CD4-positive, alpha-beta memory T cell (primary cell): ENCODE measurements around the gene OPTC. TPM values are rescaled to one million over a fixed set of nuclear protein-coding genes. Genes with fewer than 3 reads are reported as not detected.

Experiments
- CTCF ChIA-PET: fragments of 350-600 bp; sonication (Branson Sonifier 250); formaldehyde crosslinking; loops from one replicate; lab custom pipeline; 2021; ENCODE audit warnings: inconsistent platforms; ENCODE audit not compliant: partially characterized antibody; lab: Charles Lee
- POLR2A ChIA-PET: fragments of 350-600 bp; sonication (Branson Sonifier 250); formaldehyde crosslinking; loops from one replicate; lab custom pipeline; 2021; ENCODE audit not compliant: partially characterized antibody; lab: Charles Lee
- DNase-seq, 5 donors: peaks; one replicate each; pipeline versions ENCODE4 v3.0.0 to v3.0.0-alpha.2; 2020 to 2022; ENCODE audit warnings: mixed read lengths in 1 of 5
- H3K27ac ChIP-seq: one replicate; pipeline ENCODE4 v1.7.0; 2013; ENCODE audit warnings: low read depth, low read length
- H3K27me3 ChIP-seq: 2 replicates; pipeline ENCODE4 v1.7.0; 2013; ENCODE audit warnings: mild to moderate bottlenecking, low read length, moderate library complexity; ENCODE audit not compliant: insufficient read depth
- H3K36me3 ChIP-seq: 2 replicates; pipeline ENCODE4 v1.7.0; 2013; ENCODE audit warnings: mild to moderate bottlenecking, low read length, moderate library complexity; ENCODE audit not compliant: insufficient read depth
- H3K4me1 ChIP-seq: 2 replicates; pipeline ENCODE4 v1.7.0; 2013; ENCODE audit warnings: mild to moderate bottlenecking, low read length, moderate library complexity; ENCODE audit not compliant: insufficient read depth
- H3K4me3 ChIP-seq, 2 donors: one replicate each; pipeline ENCODE4 v1.7.0; 2013; ENCODE audit warnings: low read length in 2 of 2, mild to moderate bottlenecking in 1 of 2
- H3K9me3 ChIP-seq, 2 donors: one replicate each; pipeline ENCODE4 v1.7.0; 2013; ENCODE audit warnings: low read length in 2 of 2, control low read depth in 1 of 2; ENCODE audit not compliant: control insufficient read depth in 1 of 2
- H3K27ac Mint-ChIP-seq, 7 donors: one replicate each; pipeline ENCODE4 v1.8.0; 2020 to 2021; ENCODE audit warnings: mixed read lengths in 7 of 7, mild to moderate bottlenecking in 6 of 7, inconsistent platforms in 3 of 7, moderate library complexity in 3 of 7
- H3K27me3 Mint-ChIP-seq, 2 donors: one replicate each; pipeline ENCODE4 v1.8.0; 2020 to 2021; ENCODE audit warnings: mixed read lengths in 2 of 2
- H3K36me3 Mint-ChIP-seq, 2 donors: one replicate each; pipeline ENCODE4 v1.8.0; 2020 to 2021; ENCODE audit warnings: mixed read lengths in 2 of 2, inconsistent platforms in 1 of 2, mild to moderate bottlenecking in 1 of 2
- H3K4me1 Mint-ChIP-seq, 4 donors: one replicate each; pipeline ENCODE4 v1.8.0; 2020 to 2021; ENCODE audit warnings: mixed read lengths in 4 of 4, mild to moderate bottlenecking in 1 of 4
- H3K4me3 Mint-ChIP-seq, 8 donors: one replicate each; pipeline ENCODE4 v1.8.0; 2020 to 2021; ENCODE audit warnings: mixed read lengths in 8 of 8, mild to moderate bottlenecking in 7 of 8, moderate library complexity in 6 of 8, inconsistent platforms in 3 of 8
- H3K9me3 Mint-ChIP-seq, 8 donors: one replicate each; pipeline ENCODE4 v1.8.0; 2020 to 2021; ENCODE audit warnings: mixed read lengths in 8 of 8, mild to moderate bottlenecking in 5 of 8, inconsistent platforms in 3 of 8, moderate library complexity in 1 of 8
- intact Hi-C: fragments of 100-400 bp; cut with micrococcal nuclease; formaldehyde crosslinking; loops from one replicate; pipeline ENCODE4 v1.15.1; 2023
- polyA plus RNA-seq, 2 donors: library from polyadenylated mRNA; unstranded; fragments of 300-500 nt; fragmentation: Illumina TruSeq; gene quantifications; one replicate each; pipeline ENCODE4 v1.2.3, GENCODE V29; 2021
- total RNA-seq, 2 experiments: library from RNA; stranded (reverse); gene quantifications; one replicate each; pipeline ENCODE4 v1.2.3, GENCODE V29; 2021

The OPTC gene
- total and polyA plus RNA-seq, 4 experiments from 2014 or later, result not detected

DNA sequence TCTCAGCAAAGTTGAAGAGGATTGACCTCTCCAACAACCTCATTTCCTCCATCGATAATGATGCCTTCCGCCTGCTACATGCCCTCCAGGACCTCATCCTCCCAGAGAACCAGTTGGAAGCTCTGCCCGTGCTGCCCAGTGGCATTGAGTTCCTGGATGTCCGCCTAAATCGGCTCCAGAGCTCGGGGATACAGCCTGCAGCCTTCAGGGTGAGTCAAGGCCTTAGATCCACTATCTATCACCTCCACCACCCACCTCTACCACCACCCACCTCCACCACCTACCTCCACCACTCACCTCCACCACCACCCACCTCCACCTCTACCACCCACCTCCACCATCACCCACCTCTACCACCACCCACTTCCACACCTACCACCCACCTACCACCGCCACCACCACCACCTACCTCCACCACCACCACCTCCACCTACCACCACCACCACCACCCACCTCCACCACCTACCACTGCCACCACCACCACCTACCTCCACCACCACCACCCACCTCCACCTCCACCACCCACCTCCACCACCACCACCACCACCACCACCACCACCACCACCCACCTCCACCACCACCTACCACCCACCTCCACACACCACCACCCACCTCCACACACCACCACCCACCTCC is 5.8 kb downstream of the OPTC start:
- no peaks in the 10 kb centered on the region for H3K36me3 ChIP-seq
- no peaks in the 10 kb centered on the region for H3K27me3 ChIP-seq
- Mint-ChIP-seq H3K9me3 (no peaks in the 10 kb centered on the region), H3K27me3 (no peaks in the 10 kb centered on the region), H3K36me3 (no peaks in the 10 kb centered on the region), H3K27ac (peak overlapping the region in 1 of 7 donors; percentile 50), H3K4me3 (no peak overlapping the region), H3K4me1 (peaks cover 0 to 7% (median 4%) of the 10 kb centered on the region in 4 donors)
- no peak for DNase-seq
- intact Hi-C loops, result loop anchor here (10.0 kb wide), 1 partner anchor 265 kb away; the partner anchor contains the start of gene LAX1
- H3K9me3 ChIP-seq, result no peaks in the 10 kb centered on the region
- POLR2A ChIA-PET, result no interaction called here
- no peaks in the 10 kb centered on the region for H3K4me1 ChIP-seq
- H3K27ac ChIP-seq, result no peak overlapping the region
- no peak overlapping the region for H3K4me3 ChIP-seq
- CTCF ChIA-PET, result interaction anchor here (1.1 to 1.2 kb wide), 2 partner anchors 203 to 230 kb away, joined by 3 read pairs; no protein-coding TSS in a partner anchor

DNA sequence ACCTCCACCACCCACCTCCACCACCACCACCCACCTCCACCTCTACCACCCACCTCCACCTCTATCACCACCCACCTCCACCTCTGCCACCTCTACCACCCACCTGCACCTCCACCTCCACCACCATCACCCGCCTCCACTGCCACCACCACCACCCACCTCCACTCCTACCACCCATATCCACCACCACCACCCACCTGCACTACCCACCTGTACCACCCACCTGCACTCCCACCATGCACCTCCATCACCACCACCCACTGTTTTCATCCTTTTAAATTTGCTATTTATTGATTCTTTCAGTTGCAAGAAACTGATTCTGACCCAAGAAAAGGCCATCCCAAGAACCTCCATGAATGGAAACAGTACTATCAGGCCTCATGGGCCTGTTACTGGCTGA is 6.3 kb downstream of the OPTC start:
- Histone ChIP-seq H3K4me1 (no peaks in the 10 kb centered on the region), H3K9me3 (no peaks in the 10 kb centered on the region), H3K4me3 (no peak overlapping the region), H3K27ac (no peak overlapping the region), H3K36me3 (no peaks in the 10 kb centered on the region), H3K27me3 (no peaks in the 10 kb centered on the region)
- no peak for DNase-seq
- no peak overlapping the region for H3K27ac Mint-ChIP-seq
- peaks cover 0 to 7% (median 4%) of the 10 kb centered on the region in 4 donors for H3K4me1 Mint-ChIP-seq
- ChIA-PET POLR2A (no interaction called here), CTCF (no interaction called here)
- H3K36me3 Mint-ChIP-seq, result no peaks in the 10 kb centered on the region
- no peaks in the 10 kb centered on the region for H3K9me3 Mint-ChIP-seq
- H3K4me3 Mint-ChIP-seq, result no peak overlapping the region
- intact Hi-C loops, result loop anchor here (10.0 kb wide), 1 partner anchor 265 kb away; the partner anchor contains the start of gene LAX1
- no peaks in the 10 kb centered on the region for H3K27me3 Mint-ChIP-seq

DNA sequence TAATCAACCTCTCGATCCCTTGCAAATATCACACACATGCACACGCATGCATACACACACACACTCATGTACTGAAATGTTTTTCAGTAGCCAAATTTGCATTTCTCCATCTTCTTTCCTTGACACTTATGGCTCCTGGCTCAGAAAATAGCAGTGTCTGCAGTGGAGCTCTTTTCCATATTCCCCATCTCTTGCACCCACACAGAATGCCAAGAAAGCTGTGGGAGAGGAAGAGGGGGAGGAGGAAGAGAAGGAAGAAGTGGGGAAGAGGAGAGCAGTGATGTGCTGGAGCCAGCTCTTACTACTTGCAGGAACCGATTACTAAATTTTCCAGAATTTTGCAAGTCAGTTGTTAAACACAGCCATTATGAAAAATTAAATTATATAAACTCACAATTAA is 9.9 kb downstream of the OPTC start:
- H3K4me3 ChIP-seq, result no peak overlapping the region
- H3K27me3 ChIP-seq, result no peaks in the 10 kb centered on the region
- Mint-ChIP-seq H3K36me3 (no peaks in the 10 kb centered on the region), H3K27me3 (no peaks in the 10 kb centered on the region), H3K4me1 (peaks cover 0 to 7% (median 4%) of the 10 kb centered on the region in 4 donors), H3K9me3 (no peaks in the 10 kb centered on the region), H3K4me3 (no peak overlapping the region), H3K27ac (no peak overlapping the region)
- no peaks in the 10 kb centered on the region for H3K9me3 ChIP-seq
- intact Hi-C loops, result loop anchor here (1.0 to 10.0 kb wide), 4 partner anchors 89 to 261 kb away; partner anchors contain the start of gene LAX1
- ChIA-PET POLR2A (interaction anchor here (0.8 to 2.7 kb wide), 6 partner anchors 103 to 625 kb away, joined by 3 to 12 read pairs (median 4); partner anchors contain the start of gene ATP2B4), CTCF (interaction anchor here (0.6 to 5.9 kb wide), 37 partner anchors 7 to 632 kb away, joined by 3 to 96 read pairs (median 4); partner anchors contain the start of genes ATP2B4 and OPTC)
- no peaks in the 10 kb centered on the region for H3K4me1 ChIP-seq
- DNase-seq, result no peak
- no peaks in the 10 kb centered on the region for H3K36me3 ChIP-seq
- H3K27ac ChIP-seq, result no peak overlapping the region

GRCh38 chr1:203504400-203505250 is 10.7 kb downstream of the OPTC start:
- H3K27me3 ChIP-seq, result no peaks in the 10 kb centered on the region
- no peaks in the 10 kb centered on the region for H3K36me3 Mint-ChIP-seq
- no peaks in the 10 kb centered on the region for H3K4me1 ChIP-seq
- DNase-seq, result peak; percentile 60 to 70 (median 63)
- intact Hi-C loops, result loop anchor here (1.0 to 10.0 kb wide), 4 partner anchors 89 to 260 kb away; partner anchors contain the start of gene LAX1
- H3K4me1 Mint-ChIP-seq, result peaks cover 0 to 7% (median 4%) of the 10 kb centered on the region in 4 donors
- POLR2A ChIA-PET, result interaction anchor here (0.8 to 2.7 kb wide), 6 partner anchors 103 to 624 kb away, joined by 3 to 12 read pairs (median 4); partner anchors contain the start of gene ATP2B4
- H3K27ac Mint-ChIP-seq, result peak overlapping the region in 1 of 7 donors; percentile 3
- CTCF ChIA-PET, result interaction anchor here (0.6 to 5.9 kb wide), 39 partner anchors 8 to 631 kb away, joined by 3 to 96 read pairs (median 4); partner anchors contain the start of genes ATP2B4 and OPTC
- H3K9me3 Mint-ChIP-seq, result no peaks in the 10 kb centered on the region
- H3K27ac ChIP-seq, result no peak overlapping the region
- H3K27me3 Mint-ChIP-seq, result no peaks in the 10 kb centered on the region
- H3K9me3 ChIP-seq, result no peaks in the 10 kb centered on the region
- no peak overlapping the region for H3K4me3 Mint-ChIP-seq
- no peak overlapping the region for H3K4me3 ChIP-seq
- no peaks in the 10 kb centered on the region for H3K36me3 ChIP-seq

DNA sequence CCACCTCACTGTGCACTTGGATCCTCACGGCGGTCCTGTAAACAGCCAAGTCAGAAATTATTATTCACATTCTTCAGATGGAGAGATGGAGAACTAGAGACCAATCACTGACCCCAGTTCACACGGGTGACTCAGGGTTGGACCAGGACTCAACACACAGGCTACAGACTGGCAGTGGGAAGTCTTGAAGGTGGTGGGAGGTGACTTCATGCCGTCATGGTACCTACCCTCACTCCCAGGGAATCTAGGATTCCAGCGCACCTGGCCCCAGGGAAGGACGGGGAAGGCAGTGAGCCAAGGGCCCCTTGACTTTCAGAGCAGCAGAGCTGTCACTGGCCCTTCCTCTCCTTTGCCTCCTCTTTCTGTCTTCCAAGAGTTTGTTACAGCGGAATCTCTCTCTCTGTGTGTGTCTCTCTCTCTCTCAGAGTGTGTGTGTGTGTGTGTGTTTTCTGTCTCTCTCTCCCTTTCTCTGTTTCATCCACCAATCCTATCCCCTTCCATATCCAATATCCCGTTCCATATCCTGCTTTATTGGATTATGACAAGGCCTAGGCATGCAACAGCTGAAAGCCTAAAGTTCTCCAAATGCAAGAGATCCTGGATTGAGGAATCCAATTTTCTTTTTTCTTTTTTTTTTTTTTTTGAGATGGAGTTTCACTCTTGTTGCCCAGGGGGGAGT is 11.7 kb downstream of the OPTC start:
- Histone ChIP-seq H3K4me3 (no peak overlapping the region), H3K27ac (no peak overlapping the region), H3K9me3 (no peaks in the 10 kb centered on the region), H3K36me3 (no peaks in the 10 kb centered on the region), H3K4me1 (no peaks in the 10 kb centered on the region), H3K27me3 (no peaks in the 10 kb centered on the region)
- CTCF ChIA-PET, result interaction anchor here (0.6 to 5.9 kb wide), 14 partner anchors 12 to 623 kb away, joined by 3 to 96 read pairs (median 10); partner anchors contain the start of gene ATP2B4
- peaks cover 0 to 7% (median 4%) of the 10 kb centered on the region in 4 donors for H3K4me1 Mint-ChIP-seq
- intact Hi-C loops, result loop anchor here (10.0 kb wide), 1 partner anchor 259 kb away; the partner anchor contains the start of gene LAX1
- DNase-seq, result no peak
- peak overlapping the region in 1 of 7 donors; percentile 14 for H3K27ac Mint-ChIP-seq
- POLR2A ChIA-PET, result no interaction called here
- no peaks in the 10 kb centered on the region for H3K9me3 Mint-ChIP-seq
- H3K4me3 Mint-ChIP-seq, result no peak overlapping the region
- H3K27me3 Mint-ChIP-seq, result no peaks in the 10 kb centered on the region
- no peaks in the 10 kb centered on the region for H3K36me3 Mint-ChIP-seq

GRCh38 chr1:203506858-203507626 is 13.1 kb downstream of the OPTC start:
- peak overlapping the region in 1 of 7 donors; percentile 55 for H3K27ac Mint-ChIP-seq
- POLR2A ChIA-PET, result interaction anchor here (0.8 kb wide), 1 partner anchor 119 kb away, joined by 3 read pairs; no protein-coding TSS in a partner anchor
- no peaks in the 10 kb centered on the region for H3K9me3 Mint-ChIP-seq

More at GRCh38 chr1:203506858-203507626, 13.1 kb downstream of the OPTC start:
- Histone ChIP-seq H3K4me1 (no peaks in the 10 kb centered on the region), H3K9me3 (no peaks in the 10 kb centered on the region), H3K27me3 (no peaks in the 10 kb centered on the region), H3K27ac (no peak overlapping the region), H3K36me3 (no peaks in the 10 kb centered on the region), H3K4me3 (no peak overlapping the region)
- H3K27me3 Mint-ChIP-seq, result no peaks in the 10 kb centered on the region
- intact Hi-C loops, result loop anchor here (10.0 kb wide), 1 partner anchor 258 kb away; the partner anchor contains the start of gene LAX1
- H3K4me3 Mint-ChIP-seq, result no peak overlapping the region
- no peak for DNase-seq
- peaks cover 0 to 5% (median 3%) of the 10 kb centered on the region in 4 donors for H3K4me1 Mint-ChIP-seq
- CTCF ChIA-PET, result interaction anchor here (1.2 to 5.9 kb wide), 8 partner anchors 10 to 240 kb away, joined by 3 to 96 read pairs (median 5); no protein-coding TSS in a partner anchor
- H3K36me3 Mint-ChIP-seq, result no peaks in the 10 kb centered on the region
